NCI-H2227 treated with DMSO at 0.1 percent for 48 hours (cell line): ENCODE measurements around the gene LCA5L.
"Not testable (repeated sequence)": the region's sequence is repeated elsewhere in the genome, so short reads cannot be mapped to it uniquely, and the experiment has no call there.

Experiments used
- DNase-seq: peaks from one replicate; lab custom pipeline; 2025; lab: John Stamatoyannopoulos, UW

LCA5L gene

DNA sequence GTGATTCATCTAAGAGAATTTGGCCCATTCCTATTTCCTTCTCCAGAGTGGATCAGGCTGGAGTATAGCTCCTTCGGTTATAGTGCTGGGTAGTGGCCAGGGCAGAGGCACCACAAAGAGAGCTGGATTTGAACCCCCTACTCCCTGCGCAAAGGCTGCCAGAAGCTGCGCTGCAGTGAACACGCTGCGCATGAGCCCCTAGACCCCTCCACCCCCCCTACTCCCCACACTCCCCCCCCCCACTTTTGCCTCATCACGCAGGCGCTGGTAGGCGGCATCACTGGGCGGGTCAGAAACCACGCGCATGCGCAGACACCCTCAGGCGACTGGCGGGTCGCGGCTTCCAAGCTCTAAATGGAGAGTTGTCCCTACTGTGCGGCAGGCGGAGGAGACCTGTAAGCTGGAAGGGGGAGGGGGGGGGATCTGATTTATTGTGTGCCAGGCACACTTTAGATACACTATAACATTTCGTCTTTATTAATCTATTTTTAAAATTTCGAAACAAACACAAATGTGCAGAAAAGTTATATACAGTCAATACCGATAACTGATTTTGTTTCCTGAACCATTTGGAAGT is 58.0 kb downstream of the LCA5L start:
- peak; percentile 49 for DNase-seq

GRCh38 chr21:39386899-39387298 is 58.7 kb downstream of the LCA5L start:
- DNase-seq = no peak

DNA sequence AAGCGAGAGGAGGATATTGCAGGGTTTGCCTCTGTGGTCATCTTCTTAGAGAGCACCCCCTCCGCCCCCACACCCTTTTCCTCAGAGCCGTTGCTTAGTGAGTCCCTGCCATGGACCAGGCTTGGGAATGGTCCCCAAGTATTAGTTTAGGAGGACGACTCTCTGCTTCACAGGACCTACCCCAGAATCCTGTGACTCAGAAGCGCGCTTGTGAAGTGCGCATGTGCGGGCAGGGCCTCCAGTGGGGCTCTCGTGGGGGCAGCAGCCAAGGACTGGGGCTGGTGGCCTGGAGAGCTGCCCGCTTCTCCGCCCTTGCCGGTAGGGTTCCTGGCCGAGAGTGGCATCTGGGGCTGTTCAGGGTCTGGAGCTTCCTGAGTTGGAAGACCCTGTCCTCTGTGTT is 59.4 kb downstream of the LCA5L start:
- no peak for DNase-seq

DNA sequence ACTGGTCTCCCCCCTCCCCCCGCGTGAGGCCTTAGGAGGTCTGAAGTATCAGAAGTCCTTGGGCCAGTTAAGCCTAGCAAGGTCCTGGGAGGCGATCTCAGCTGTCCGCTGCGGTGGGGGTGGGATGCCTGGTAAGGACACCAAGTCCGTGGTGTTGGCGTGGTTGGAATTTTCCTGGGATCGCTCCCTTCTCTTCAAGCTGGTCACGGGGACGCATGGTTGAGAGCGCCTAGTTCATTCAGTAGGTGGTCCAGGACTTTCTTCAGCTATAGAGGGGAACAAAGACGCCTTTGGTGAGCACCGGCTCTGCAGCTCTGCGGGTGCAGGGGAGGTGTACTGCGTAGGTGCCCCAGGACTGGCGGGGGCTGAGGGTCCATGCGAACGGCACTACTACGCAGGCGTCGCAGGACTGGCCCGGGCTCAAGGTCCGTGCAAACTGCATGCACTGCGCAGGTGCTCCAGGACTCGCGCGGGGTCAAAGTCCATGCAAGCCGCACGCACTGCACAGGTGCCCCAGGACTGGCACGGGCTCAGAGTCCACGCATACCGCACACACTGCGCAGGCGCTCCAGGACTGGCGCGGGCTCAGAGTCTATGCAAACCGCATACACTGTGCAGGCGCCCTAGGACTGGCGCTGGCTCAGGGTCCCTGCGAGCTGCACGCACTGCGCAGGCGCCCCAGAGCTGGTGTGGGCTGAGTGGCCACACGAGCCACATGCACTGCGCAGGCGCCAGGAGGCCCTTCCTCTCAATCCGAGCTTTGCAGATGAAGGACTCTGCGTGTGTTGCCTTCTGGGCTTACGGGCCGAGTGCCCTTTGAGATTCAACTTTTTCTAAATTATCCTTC is 60.1 kb downstream of the LCA5L start:
- peak; percentile 57 for DNase-seq

DNA sequence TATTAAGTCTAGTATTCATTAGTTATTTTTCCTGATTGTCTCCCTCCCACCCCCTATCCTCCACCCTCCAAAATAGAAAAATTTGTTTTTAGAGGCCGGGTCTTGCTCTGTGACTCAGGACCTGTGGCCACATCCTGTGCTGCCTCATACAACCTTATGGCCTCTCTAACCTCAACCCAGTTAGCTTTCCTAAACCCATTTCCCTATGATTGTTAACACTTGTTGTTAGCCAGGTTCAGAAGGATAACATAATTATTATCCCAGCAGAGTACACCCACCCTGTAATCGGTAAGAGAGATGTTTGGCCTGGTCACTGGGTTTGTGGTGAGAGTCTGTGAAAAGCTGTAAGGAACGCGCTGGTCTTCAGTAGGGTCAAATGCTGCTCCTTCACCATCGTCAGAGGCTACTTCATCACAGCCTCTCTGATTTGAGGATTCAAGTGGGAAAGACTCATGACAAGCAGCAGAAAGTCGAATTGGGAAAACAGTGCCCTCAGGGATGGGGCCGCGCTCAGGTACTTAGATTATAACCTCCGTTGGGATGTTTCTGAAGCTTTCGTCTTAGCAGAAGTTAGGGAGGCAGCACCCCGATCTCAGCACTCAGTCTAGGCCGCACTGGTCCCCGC is 60.8 kb downstream of the LCA5L start:
- DNase-seq = no peak

DNA sequence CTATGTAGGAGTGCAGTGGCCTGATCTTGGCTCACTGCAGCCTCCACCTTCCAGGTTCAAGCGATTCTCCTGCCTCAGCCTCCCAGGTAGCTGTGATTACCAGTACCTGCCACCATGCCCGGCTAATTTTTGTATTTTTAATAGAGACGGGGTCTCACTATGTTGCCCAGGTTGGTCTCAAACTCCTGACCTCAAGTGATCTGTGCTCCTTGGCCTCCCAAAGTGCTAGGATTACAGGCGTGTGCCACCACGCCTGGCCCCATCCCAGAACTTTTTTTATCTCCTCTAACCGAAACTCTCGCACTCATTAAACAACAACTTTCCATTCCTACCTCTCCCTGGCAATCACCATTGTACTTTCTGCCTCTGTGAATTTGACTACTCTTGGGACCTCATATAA is 63.5 kb downstream of the LCA5L start:
- not testable (repeated sequence) for DNase-seq

DNA sequence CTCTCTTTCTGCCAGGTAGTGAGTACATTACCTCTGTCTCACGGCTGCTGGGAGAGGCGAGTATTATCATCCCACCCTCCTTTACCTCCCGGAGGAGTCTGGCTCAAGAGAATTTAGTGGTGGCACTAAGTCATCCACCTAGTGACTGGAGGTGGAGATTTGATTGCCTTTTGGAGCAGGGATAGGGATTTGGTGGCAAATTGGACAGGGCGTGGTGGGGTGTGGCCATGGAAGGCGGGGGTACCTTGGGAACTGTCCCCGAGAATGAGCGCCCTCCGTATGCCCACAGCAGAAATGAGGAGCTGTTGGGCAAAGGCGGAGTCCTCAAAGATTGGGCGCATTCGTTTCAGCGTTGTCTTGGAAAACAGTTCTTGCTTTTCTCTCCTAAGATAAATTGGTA is 64.6 kb downstream of the LCA5L start:
- DNase-seq = no peak

- peak; percentile 95 for DNase-seq
These were observed 65.3 kb downstream of the LCA5L start for GRCh38 chr21:39379986-39380891.

GRCh38 chr21:39377444-39378050 is 68.0 kb downstream of the LCA5L start:
- no peak for DNase-seq

DNA sequence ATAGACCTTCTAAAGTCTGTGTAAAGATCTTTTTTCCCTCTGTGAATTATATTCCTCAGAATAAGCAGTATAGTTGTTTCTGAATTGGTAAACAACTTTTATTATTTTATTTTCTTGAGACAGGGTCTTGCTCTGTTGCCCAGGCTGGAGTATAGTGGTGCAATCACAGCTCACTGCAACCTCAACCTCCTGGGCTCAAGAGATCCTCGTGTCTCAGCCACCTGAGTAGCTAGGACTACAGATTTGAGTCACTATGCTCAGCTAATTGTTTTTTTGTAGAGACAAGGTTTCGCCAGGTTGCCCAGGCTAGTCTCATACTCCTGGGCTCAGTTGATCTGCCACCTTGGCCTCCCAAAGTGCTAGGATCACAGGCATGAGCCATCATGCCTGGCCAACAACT is 70.1 kb downstream of the LCA5L start:
- DNase-seq = no peak

DNA sequence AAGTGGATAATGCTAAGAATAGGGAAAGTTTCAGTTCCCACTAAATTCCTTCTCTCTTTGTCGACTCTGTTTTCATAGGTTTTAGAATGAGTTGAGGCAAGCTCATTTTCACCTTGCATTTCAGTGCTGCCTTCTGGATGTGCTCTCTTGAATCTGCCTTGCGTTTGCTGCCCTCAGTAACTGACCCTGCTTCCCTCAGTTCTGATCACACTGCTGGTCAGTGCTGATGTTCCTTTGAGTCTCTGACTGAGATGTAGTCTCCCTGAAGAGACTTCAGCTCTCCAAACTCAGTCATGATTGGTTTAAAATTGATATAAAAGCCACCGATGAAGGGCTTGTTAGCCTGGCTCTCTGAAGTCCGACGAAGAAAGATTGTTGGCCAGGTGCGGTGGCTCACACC is 71.5 kb downstream of the LCA5L start:
- no peak for DNase-seq

GRCh38 chr21:39373634-39374033 is 71.9 kb downstream of the LCA5L start:
- DNase-seq = peak; percentile 33

DNA sequence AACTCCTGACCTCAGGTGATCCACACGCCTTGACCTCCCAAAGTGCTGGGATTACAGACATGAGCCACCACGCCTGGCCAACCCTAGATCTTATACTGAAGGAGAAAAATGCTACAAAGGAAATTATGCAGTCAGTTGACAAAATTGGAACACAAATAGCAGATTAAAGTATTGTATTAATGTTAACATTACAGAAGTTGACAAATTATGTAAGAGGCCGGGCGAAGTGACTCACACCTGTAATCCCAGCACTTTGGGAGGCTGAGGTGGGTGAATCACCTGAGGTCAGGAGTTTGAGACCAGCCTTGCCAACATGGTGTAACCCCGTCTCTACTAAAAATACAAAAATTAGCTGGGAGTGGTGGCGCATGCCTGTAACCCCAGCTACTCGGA is 75.7 kb downstream of the LCA5L start:
- DNase-seq = not testable (repeated sequence)

GRCh38 chr21:39367783-39368182 is 77.8 kb downstream of the LCA5L start:
- no peak for DNase-seq

GRCh38 chr21:39366563-39366962 is 79.0 kb downstream of the LCA5L start:
- DNase-seq = no peak

GRCh38 chr21:39364949-39365348 is 80.6 kb downstream of the LCA5L start:
- no peak for DNase-seq

DNA sequence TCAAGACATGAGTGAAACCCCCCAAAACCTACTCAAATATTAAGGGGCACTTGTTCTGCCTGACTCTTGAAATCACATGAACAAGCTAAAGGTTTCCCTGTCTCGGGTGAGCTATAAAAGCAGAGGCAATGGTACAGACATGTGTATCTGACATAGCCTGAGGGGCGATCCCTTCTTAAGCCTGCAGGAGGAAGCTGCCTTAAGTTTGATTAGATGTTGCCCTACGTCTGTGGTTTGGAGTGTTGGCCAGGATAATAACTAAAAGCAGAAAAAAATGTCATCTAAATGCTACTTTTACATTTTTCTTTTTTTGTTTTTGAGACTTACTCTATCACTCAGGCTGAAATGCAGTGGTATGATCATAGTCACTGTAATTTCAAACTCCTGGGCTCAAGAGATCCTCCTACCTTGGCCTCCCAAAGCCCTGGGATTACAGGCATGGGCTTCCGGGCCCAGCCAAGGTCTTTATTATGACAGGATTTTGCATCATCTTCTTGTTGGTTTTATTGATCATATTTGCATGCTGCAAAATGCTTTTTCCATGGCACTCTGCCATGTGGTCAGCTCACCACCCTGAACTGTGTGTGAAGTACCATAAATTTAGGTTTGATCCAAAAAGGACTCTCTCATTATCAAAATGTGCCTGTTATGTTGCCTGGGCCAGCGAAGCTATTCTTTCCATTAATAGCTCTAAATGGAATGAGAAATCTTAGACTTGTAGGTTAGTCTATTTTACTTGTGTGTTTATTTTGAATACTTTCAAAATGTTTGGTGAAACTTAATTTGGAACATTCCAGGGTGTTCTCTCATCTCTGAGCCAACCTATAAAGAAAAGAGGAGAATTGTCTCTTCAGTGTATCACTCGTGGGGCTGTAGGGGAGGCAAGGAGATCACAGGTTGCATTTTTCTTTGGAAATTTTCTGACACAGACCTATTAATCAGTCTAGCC is 81.7 kb downstream of the LCA5L start:
- DNase-seq = no peak

DNA sequence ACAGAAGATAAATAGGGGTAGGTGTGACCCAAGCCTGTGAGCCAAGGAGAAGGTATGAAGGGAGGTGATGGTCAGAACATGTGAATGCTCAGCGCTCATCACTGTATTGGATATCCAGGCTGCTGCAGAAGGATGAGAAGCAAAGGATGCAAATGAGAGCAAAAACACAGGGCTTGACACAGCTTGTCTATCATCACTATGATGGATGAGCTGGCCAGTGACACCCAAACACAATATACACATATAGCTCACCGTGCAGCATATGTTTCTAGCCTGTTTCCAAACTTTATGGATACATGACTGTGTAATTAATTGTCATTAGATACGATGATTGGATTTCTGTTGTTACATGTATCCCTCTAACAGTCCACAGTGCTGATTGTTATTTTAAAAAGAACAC is 82.8 kb downstream of the LCA5L start:
- DNase-seq = no peak

GRCh38 chr21:39359382-39359781 is 86.2 kb downstream of the LCA5L start:
- no peak for DNase-seq
